ENCODE results near the gene DDOST.

Gene DDOST

GRCh38 chr1:20658166-20658915 lies 2.8 kb downstream of the DDOST start:
- no peak for DNase-seq

- DNase-seq: no peak
Observed at GRCh38 chr1:20657024-20657423, 4.1 kb downstream of the DDOST start.

GRCh38 chr1:20654104-20654690 lies 7.0 kb downstream of the DDOST start:
- no peak for DNase-seq

- DNase-seq: no peak
Observed at GRCh38 chr1:20652300-20652699, 8.9 kb downstream of the DDOST start.

GRCh38 chr1:20648946-20649345 lies 12.2 kb downstream of the DDOST start:
- no peak for DNase-seq

- no peak for DNase-seq
Observed at GRCh38 chr1:20648438-20648837, 12.7 kb downstream of the DDOST start.

GRCh38 chr1:20645414-20645813 lies 15.8 kb downstream of the DDOST start:
- DNase-seq: no peak

- no peak for DNase-seq
Observed at GRCh38 chr1:20644416-20644815, 16.8 kb downstream of the DDOST start.

- DNase-seq: no peak
Observed at GRCh38 chr1:20643080-20643479, 18.1 kb downstream of the DDOST start.

- no peak for DNase-seq
Observed at GRCh38 chr1:20641975-20642374, 19.2 kb downstream of the DDOST start.

- no peak for DNase-seq
Observed at GRCh38 chr1:20640183-20640597, 21.0 kb downstream of the DDOST start.

GRCh38 chr1:20636785-20637347 lies 24.3 kb downstream of the DDOST start:
- DNase-seq: no peak

- peak; percentile 91 for DNase-seq
Observed at GRCh38 chr1:20634594-20635084, 26.5 kb downstream of the DDOST start.

- DNase-seq: no peak
Observed at GRCh38 chr1:20634065-20634593, 27.0 kb downstream of the DDOST start.

- peak; percentile 76 for DNase-seq
Observed at GRCh38 chr1:20633190-20634064, 27.7 kb downstream of the DDOST start, which contains the start of gene PINK1. Gene PINK1, plus strand, starts transcription at chr1:20633458. Its CDS starts 91 bp downstream, at chr1:20633549.

GRCh38 chr1:20632386-20632785 lies 28.8 kb downstream of the DDOST start:
- DNase-seq: no peak

GRCh38 chr1:20630729-20631128 lies 30.4 kb downstream of the DDOST start:
- no peak for DNase-seq

GRCh38 chr1:20626524-20626923 lies 34.6 kb downstream of the DDOST start:
- DNase-seq: no peak

GRCh38 chr1:20626098-20626427 lies 35.1 kb downstream of the DDOST start:
- DNase-seq: no peak

GRCh38 chr1:20625176-20626097 lies 35.7 kb downstream of the DDOST start:
- no peak for DNase-seq

- DNase-seq: no peak
Observed at GRCh38 chr1:20624709-20625108, 36.5 kb downstream of the DDOST start.

GRCh38 chr1:20621012-20621411 lies 40.2 kb downstream of the DDOST start:
- no peak for DNase-seq
